ENCODE results near the gene SPATA6L. TPM values are rescaled to one million over a fixed set of nuclear protein-coding genes. Genes with fewer than 3 reads are reported as not detected.
A peak's percentile ranks its signal among the peaks of the same experiment; 100 is the strongest.

SPATA6L gene
- total RNA-seq, 1 donor, result 0.43 TPM

DNA sequence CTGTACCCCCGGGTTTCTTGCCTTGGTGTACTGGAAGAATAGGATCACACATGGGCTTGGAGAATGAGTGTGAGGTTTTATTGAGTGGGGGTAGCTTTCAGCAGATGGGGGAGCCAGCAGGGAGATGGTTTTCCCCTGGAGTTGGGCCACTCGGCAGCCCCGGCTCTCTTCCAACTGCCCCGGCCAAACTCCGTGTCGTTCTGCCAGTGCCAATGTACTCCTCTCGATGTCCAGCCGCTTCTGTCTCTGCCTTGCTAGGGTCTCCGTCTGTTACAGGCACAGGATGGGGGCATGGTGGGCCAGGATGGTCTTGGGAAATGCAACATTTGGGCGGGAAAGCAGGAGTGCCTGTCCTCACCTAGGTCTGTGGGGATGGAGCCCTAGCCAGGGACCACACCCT lies 11.7 kb downstream of the SPATA6L start:
- DNase-seq (ENCODE audit: low read depth), result no peak
- no peak overlapping the region for H3K4me3 ChIP-seq (ENCODE audit: low read depth, low read length)
- TF ChIP-seq, protein P1, sequence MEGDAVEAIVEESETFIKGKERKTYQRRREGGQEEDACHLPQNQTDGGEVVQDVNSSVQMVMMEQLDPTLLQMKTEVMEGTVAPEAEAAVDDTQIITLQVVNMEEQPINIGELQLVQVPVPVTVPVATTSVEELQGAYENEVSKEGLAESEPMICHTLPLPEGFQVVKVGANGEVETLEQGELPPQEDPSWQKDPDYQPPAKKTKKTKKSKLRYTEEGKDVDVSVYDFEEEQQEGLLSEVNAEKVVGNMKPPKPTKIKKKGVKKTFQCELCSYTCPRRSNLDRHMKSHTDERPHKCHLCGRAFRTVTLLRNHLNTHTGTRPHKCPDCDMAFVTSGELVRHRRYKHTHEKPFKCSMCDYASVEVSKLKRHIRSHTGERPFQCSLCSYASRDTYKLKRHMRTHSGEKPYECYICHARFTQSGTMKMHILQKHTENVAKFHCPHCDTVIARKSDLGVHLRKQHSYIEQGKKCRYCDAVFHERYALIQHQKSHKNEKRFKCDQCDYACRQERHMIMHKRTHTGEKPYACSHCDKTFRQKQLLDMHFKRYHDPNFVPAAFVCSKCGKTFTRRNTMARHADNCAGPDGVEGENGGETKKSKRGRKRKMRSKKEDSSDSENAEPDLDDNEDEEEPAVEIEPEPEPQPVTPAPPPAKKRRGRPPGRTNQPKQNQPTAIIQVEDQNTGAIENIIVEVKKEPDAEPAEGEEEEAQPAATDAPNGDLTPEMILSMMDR (IDR thresholded peaks at IDR 0.05; ENCODE audit: insufficient read depth, low read depth, low read length), result no peak

DNA sequence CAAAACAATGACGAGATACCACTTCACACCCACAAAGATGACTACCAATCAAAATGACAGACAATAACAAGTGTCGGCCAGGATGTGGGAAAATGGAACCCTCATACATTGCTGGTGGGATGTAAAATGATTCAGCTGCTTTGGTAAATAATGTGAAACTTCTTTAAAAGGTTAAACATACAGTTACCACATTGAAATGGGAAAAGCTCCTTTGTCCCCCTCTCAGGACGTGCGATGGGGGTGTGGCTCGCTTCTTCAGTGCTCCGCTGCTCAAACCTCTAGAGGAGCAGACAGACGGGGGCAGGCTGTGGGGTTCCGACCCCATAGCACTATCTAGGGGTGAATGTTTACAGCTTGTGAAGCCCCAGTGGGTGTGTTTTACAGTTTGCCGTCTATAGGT lies 12.2 kb downstream of the SPATA6L start:
- no peak for DNase-seq (ENCODE audit: low read depth)

DNA sequence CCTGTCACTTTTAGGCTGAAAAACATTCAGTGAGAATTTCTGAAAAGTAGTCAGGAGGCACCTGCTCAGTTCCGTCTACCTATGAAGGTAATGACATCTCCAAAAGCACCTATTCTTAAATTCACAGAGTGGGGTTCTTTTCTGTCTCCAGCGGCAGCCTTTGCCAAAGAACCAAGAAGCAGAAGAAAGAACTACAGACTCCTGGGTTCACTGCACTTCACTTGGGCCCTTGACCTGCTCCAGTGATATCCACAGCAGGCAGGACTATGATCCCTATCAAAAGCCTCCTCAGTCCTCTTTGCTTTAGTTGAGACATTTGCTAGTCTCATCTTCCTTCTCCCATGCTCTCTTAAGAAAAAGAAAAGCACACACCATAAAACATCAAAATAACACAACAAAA lies 23.9 kb downstream of the SPATA6L start:
- TF ChIP-seq, protein P1 (IDR thresholded peaks at IDR 0.05; ENCODE audit: insufficient read depth, low read depth, low read length), result no peak
- H3K4me3 ChIP-seq (ENCODE audit: low read depth, low read length), result no peak overlapping the region
- DNase-seq (ENCODE audit: low read depth), result no peak

More for the DNA sequence above, 12.2 kb downstream of the SPATA6L start:
- no peak overlapping the region for H3K4me3 ChIP-seq (ENCODE audit: low read depth, low read length)
- TF ChIP-seq, protein P1 (IDR thresholded peaks at IDR 0.05; ENCODE audit: insufficient read depth, low read depth, low read length), result no peak

DNA sequence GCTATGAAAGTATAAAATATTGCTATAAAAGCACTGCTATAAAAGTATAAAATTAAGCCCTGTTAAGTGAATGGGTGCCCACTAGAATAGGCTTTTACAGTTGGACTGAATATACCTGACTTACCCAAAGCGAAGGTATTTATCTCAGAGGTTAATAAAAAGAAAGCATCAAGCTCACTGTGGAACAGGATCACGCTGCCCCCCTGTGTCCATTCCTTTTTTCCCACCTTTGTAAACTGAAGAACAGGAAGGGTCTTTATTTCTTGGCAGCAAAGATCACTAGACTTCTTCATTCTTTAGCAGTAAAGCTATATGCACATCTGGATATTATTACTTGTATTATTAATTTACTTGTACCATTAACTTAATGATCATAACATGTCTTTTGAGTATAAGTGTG lies 26.3 kb downstream of the SPATA6L start:
- peak; percentile 45 for DNase-seq (ENCODE audit: low read depth)
- TF ChIP-seq, protein P1 (IDR thresholded peaks at IDR 0.05; ENCODE audit: insufficient read depth, low read depth, low read length), result peak; percentile 56
- no peak overlapping the region for H3K4me3 ChIP-seq (ENCODE audit: low read depth, low read length)

DNA sequence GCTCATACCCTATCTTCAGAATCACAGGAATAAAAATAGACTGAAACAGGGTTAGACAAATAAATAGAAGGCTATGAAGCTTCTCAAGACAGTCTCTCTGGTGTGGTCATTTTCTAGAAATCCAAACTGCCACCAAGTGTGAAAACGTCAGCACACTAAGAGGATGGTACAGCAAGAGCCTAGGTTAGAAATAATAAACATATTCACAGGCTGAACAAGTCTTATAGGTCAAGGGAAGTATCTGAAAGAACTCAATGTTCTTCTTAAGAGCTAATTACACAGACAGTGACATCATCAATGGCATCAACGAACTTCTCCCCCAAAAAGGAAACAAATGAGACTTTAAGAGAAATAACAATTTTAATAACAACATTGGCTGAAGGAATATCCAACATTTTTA lies 26.9 kb downstream of the SPATA6L start:
- H3K4me3 ChIP-seq (ENCODE audit: low read depth, low read length), result no peak overlapping the region
- DNase-seq (ENCODE audit: low read depth), result peak; percentile 13
- TF ChIP-seq, protein P1 (IDR thresholded peaks at IDR 0.05; ENCODE audit: insufficient read depth, low read depth, low read length), result no peak

DNA sequence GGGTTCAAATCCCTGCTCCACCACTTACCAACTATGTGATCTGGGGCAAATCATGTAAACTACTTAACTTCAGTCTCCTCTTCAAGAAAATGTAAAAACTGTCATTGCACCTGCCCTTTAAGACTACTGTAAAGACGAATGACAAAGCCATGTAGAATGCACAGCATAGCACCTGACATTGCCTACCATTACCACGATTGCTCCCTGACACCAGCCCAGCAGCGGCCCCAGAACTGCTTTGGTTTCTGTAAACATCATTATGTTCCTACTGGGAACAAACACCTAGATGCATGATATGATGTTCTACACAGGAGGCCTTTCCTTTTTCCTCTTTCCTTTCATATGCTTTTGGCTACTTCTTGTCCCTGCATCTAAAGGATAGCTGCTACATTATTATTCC lies 27.3 kb downstream of the SPATA6L start:
- H3K4me3 ChIP-seq (ENCODE audit: low read depth, low read length), result no peak overlapping the region
- TF ChIP-seq, protein P1 (IDR thresholded peaks at IDR 0.05; ENCODE audit: insufficient read depth, low read depth, low read length), result no peak
- no peak for DNase-seq (ENCODE audit: low read depth)

DNA sequence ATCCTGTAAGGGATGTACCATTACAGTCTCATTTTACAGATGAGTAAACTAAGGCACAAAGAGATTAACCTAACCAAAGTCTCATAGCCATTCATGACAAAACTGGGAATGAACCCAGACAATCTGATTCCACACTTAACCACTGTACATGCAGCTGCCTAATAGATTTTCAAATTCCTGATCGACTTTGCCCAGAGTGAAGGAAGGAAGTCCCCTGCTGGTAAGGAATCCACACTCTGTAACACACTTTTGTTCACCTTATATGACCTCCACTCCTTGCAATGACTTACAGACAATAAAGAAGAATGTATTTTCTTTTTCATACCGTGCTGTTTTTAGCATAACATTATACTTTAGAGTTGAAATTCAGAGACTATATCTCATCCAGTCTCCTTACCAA lies 35.4 kb downstream of the SPATA6L start:
- DNase-seq (ENCODE audit: low read depth), result no peak
- TF ChIP-seq, protein P1 (IDR thresholded peaks at IDR 0.05; ENCODE audit: insufficient read depth, low read depth, low read length), result peak; percentile 2
- no peak overlapping the region for H3K4me3 ChIP-seq (ENCODE audit: low read depth, low read length)
